Gastrocnemius medialis (tissue), 4 donors: ENCODE results near the gene HIVEP3.

Experiments used
- CTCF ChIP-seq, 5 experiments: fragments of 450-650 bp in 3 of 5; fragments of 200-600 bp in 2 of 5; sonication (generic) in 2 of 5; IDR thresholded peaks in 4 of 5; conservative IDR thresholded peaks in 1 of 5; 1 replicate in 4 of 5; 2 replicates in 1 of 5; pipeline ENCODE4 v1.5.1; 2016 to 2019; ENCODE audit warnings: antibody characterized with exemption in 5 of 5, mild to moderate bottlenecking in 3 of 5, moderate library complexity in 3 of 5
- POLR2A ChIP-seq, 2 donors: fragments of 450-650 bp; IDR thresholded peaks; one replicate each; pipeline ENCODE4 v1.6.1; 2017; ENCODE audit warnings: antibody characterized with exemption in 2 of 2, mild to moderate bottlenecking in 2 of 2, moderate library complexity in 2 of 2

GRCh38 chr1:41653574-41653973 lies 265.1 kb downstream of the HIVEP3 start:
- TF ChIP-seq CTCF (IDR thresholded peaks at IDR 0.05 in 4 of 5, conservative IDR thresholded peaks at IDR 0.05 in 1 of 5) (no peak), POLR2A (IDR thresholded peaks at IDR 0.05) (no peak)
